HG02763 (cell line): ENCODE data around the gene SAMD9.
"Not testable (repeated sequence)": the region's sequence is repeated elsewhere in the genome, so short reads cannot be mapped to it uniquely, and the experiment has no call there.

ENCODE experiments used
- ATAC-seq: cut with Tn5 transposase; IDR thresholded peaks from one replicate; pipeline ENCODE4 v1.9.1; 2021; ENCODE audit warnings: mild to moderate bottlenecking, moderate library complexity; ENCODE audit not compliant: unreplicated experiment

Gene SAMD9

GRCh38 chr7:93120592-93121549, 3.1 kb upstream of the SAMD9 start:
- no peak for ATAC-seq

- no peak for ATAC-seq
Observed at GRCh38 chr7:93119191-93119905, 1.6 kb upstream of the SAMD9 start.

GRCh38 chr7:93117327-93117726, 452 bp downstream of the SAMD9 start:
- peak; percentile 13 for ATAC-seq

- no peak for ATAC-seq
Observed at GRCh38 chr7:93115796-93116195, 2.0 kb downstream of the SAMD9 start.

GRCh38 chr7:93108003-93108402, 9.8 kb downstream of the SAMD9 start:
- no peak for ATAC-seq

- no peak for ATAC-seq
Observed at GRCh38 chr7:93097388-93097787, 20.4 kb downstream of the SAMD9 start.

- ATAC-seq: no peak
Observed at GRCh38 chr7:93092757-93093370, 24.9 kb downstream of the SAMD9 start.

- not testable (repeated sequence) for ATAC-seq
Observed at GRCh38 chr7:93073357-93073756, 44.4 kb downstream of the SAMD9 start.

GRCh38 chr7:93062599-93062998, 55.2 kb downstream of the SAMD9 start:
- no peak for ATAC-seq

- ATAC-seq: no peak
Observed at GRCh38 chr7:93060865-93061264, 56.9 kb downstream of the SAMD9 start.

- no peak for ATAC-seq
Observed at GRCh38 chr7:93060025-93060424, 57.8 kb downstream of the SAMD9 start.

GRCh38 chr7:93056621-93057020, 61.2 kb downstream of the SAMD9 start:
- not testable (repeated sequence) for ATAC-seq

GRCh38 chr7:93055543-93056107, 62.2 kb downstream of the SAMD9 start:
- peak; percentile 65 for ATAC-seq

GRCh38 chr7:93054975-93055374, 62.8 kb downstream of the SAMD9 start:
- ATAC-seq: no peak

- no peak for ATAC-seq
Observed at GRCh38 chr7:93053949-93054943, 63.5 kb downstream of the SAMD9 start.

GRCh38 chr7:93053209-93053948, 64.4 kb downstream of the SAMD9 start:
- ATAC-seq: no peak

- no peak for ATAC-seq
Observed at GRCh38 chr7:93051660-93052059, 66.1 kb downstream of the SAMD9 start.
